Measurements from ENCODE around the gene KAT14. TPM values are rescaled to one million over a fixed set of nuclear protein-coding genes. Genes with fewer than 3 reads are reported as not detected.
"Not testable (repeated sequence)": the region's sequence is repeated elsewhere in the genome, so short reads cannot be mapped to it uniquely, and the experiment has no call there.

KAT14 gene
- total RNA-seq, 4 donors from 2014 or later, result 13.2 to 22.0 (median 18.6) TPM

- DNase-seq (ENCODE audit: low spot score in 2 of 2), result no peak
- WGBS, result 92% methylated on average over 8 of the region's 8 CpGs
- peaks cover 21% of the 10 kb centered on the region for H3K36me3 ChIP-seq
These were observed 38.7 kb downstream of the KAT14 start for GRCh38 chr20:18176318-18176785.

DNA sequence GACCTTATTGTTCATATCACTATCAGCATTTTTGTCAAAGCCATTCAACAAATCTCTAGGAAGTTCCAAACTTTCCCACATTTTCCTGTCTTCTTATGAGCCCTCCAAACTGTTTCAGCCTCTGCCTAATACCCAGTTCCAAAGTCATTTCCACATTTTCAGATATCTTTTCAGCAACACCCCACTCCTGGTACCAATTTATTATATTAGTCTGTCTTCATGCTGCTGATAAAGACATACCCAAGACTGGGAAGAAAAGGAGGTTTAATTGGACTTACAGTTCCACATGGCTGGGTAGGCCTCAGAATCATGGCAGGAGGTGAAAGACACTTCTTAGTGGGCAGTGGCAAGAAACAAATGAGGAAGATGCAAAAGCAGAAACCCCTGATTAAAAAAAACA, 42.7 kb downstream of the KAT14 start:
- not testable (repeated sequence) for H3K4me3 ChIP-seq; H3K9me3 ChIP-seq; DNase-seq (ENCODE audit: low spot score in 2 of 2); H3K27ac ChIP-seq; H3K27me3 ChIP-seq
- Histone ChIP-seq H3K4me1 (peaks cover 19% of the 10 kb centered on the region), H3K36me3 (peaks cover 46% of the 10 kb centered on the region)

More at GRCh38 chr20:18176318-18176785, 38.7 kb downstream of the KAT14 start:
- Histone ChIP-seq H3K9me3 (peaks cover 5% of the 10 kb centered on the region), H3K4me3 (no peak overlapping the region), H3K4me1 (no peaks in the 10 kb centered on the region), H3K27ac (no peak overlapping the region), H3K27me3 (no peaks in the 10 kb centered on the region)
- TF ChIP-seq POLR2A (IDR thresholded peaks at IDR 0.05) (no peak), EP300 (IDR thresholded peaks at IDR 0.05) (no peak), POLR2AphosphoS5 (IDR thresholded peaks at IDR 0.05) (no peak)
- TF ChIP-seq, protein P1, sequence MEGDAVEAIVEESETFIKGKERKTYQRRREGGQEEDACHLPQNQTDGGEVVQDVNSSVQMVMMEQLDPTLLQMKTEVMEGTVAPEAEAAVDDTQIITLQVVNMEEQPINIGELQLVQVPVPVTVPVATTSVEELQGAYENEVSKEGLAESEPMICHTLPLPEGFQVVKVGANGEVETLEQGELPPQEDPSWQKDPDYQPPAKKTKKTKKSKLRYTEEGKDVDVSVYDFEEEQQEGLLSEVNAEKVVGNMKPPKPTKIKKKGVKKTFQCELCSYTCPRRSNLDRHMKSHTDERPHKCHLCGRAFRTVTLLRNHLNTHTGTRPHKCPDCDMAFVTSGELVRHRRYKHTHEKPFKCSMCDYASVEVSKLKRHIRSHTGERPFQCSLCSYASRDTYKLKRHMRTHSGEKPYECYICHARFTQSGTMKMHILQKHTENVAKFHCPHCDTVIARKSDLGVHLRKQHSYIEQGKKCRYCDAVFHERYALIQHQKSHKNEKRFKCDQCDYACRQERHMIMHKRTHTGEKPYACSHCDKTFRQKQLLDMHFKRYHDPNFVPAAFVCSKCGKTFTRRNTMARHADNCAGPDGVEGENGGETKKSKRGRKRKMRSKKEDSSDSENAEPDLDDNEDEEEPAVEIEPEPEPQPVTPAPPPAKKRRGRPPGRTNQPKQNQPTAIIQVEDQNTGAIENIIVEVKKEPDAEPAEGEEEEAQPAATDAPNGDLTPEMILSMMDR (IDR thresholded peaks at IDR 0.05), result no peak

GRCh38 chr20:18180815-18181214, 43.2 kb downstream of the KAT14 start:
- H3K27me3 ChIP-seq, result no peaks in the 10 kb centered on the region
- no peak overlapping the region for H3K4me3 ChIP-seq
- 96% methylated on average over 1 of the region's 1 CpG for WGBS
- no peak overlapping the region for H3K27ac ChIP-seq
- H3K9me3 ChIP-seq, result peaks cover 5% of the 10 kb centered on the region
- no peak for TF ChIP-seq POLR2AphosphoS5 (IDR thresholded peaks at IDR 0.05)
- TF ChIP-seq, protein P1 (IDR thresholded peaks at IDR 0.05), result no peak
- no peak for TF ChIP-seq EP300 (IDR thresholded peaks at IDR 0.05)
- TF ChIP-seq POLR2A (IDR thresholded peaks at IDR 0.05), result no peak
- DNase-seq (ENCODE audit: low spot score in 2 of 2), result no peak
- peaks cover 50% of the 10 kb centered on the region for H3K36me3 ChIP-seq
- peaks cover 21% of the 10 kb centered on the region for H3K4me1 ChIP-seq

GRCh38 chr20:18187020-18187419, 49.4 kb downstream of the KAT14 start:
- no peak overlapping the region for H3K27ac ChIP-seq
- no peaks in the 10 kb centered on the region for H3K27me3 ChIP-seq
- TF ChIP-seq, protein P1 (IDR thresholded peaks at IDR 0.05), result no peak
- TF ChIP-seq EP300 (IDR thresholded peaks at IDR 0.05) (no peak), POLR2A (IDR thresholded peaks at IDR 0.05) (no peak), POLR2AphosphoS5 (IDR thresholded peaks at IDR 0.05) (no peak)
- peaks cover 30% of the 10 kb centered on the region for H3K4me1 ChIP-seq
- no peak for DNase-seq (ENCODE audit: low spot score in 2 of 2)
- H3K36me3 ChIP-seq, result peaks cover 46% of the 10 kb centered on the region
- no peaks in the 10 kb centered on the region for H3K9me3 ChIP-seq
- no peak overlapping the region for H3K4me3 ChIP-seq
- 40% methylated on average over 5 of the region's 5 CpGs for WGBS

- TF ChIP-seq, protein P1 (IDR thresholded peaks at IDR 0.05), result no peak
- TF ChIP-seq POLR2AphosphoS5 (IDR thresholded peaks at IDR 0.05), result no peak
- TF ChIP-seq POLR2A (IDR thresholded peaks at IDR 0.05), result no peak
- no peak for TF ChIP-seq EP300 (IDR thresholded peaks at IDR 0.05)
- no peak overlapping the region for H3K27ac ChIP-seq
- no peak overlapping the region for H3K4me3 ChIP-seq
- no peaks in the 10 kb centered on the region for H3K9me3 ChIP-seq
- WGBS, result 37% methylated on average over 3 of the region's 3 CpGs
- H3K4me1 ChIP-seq, result peaks cover 18% of the 10 kb centered on the region
- H3K27me3 ChIP-seq, result no peaks in the 10 kb centered on the region
- peaks cover 34% of the 10 kb centered on the region for H3K36me3 ChIP-seq
- DNase-seq (ENCODE audit: low spot score in 2 of 2), result no peak
These were observed 50.8 kb downstream of the KAT14 start for GRCh38 chr20:18188434-18188833.
